ENCODE results near the gene OXNAD1. TPM values are rescaled to one million over a fixed set of nuclear protein-coding genes. Genes with fewer than 3 reads are reported as not detected.

OXNAD1 gene
- total and polyA plus RNA-seq, 2 donors = 6.1 to 31.6 TPM

DNA sequence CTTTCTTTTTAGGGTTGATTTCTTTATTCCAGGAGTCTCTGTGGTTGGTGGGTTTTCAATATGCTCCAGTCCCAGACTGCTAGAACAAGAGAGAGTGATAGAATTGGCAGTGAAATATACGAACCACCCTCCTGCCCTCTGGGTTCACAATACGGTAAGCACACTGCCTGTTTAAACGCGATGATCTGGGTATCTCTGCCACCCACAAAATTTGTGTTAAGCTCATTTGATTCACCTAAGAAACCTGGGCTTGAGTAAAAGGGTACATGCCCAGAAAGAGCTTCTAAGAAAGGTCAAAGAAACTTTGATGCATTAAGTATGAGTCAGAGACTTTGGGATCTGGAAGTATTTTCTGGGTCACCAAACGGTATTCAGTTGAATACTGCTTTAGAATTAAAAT is 29.8 kb downstream of the OXNAD1 start:
- DNase-seq (ENCODE audit: extremely low spot score) = no peak
- no peak overlapping the region for H3K27ac ChIP-seq (ENCODE audit: low read depth)
- no peaks in the 10 kb centered on the region for H3K4me1 ChIP-seq (ENCODE audit: insufficient read depth)
- 94% methylated on average over 5 of the region's 5 CpGs for WGBS
- H3K4me3 ChIP-seq (ENCODE audit: low read depth, low read length) = no peak overlapping the region
- no peaks in the 10 kb centered on the region for H3K36me3 ChIP-seq (ENCODE audit: insufficient read depth)

DNA sequence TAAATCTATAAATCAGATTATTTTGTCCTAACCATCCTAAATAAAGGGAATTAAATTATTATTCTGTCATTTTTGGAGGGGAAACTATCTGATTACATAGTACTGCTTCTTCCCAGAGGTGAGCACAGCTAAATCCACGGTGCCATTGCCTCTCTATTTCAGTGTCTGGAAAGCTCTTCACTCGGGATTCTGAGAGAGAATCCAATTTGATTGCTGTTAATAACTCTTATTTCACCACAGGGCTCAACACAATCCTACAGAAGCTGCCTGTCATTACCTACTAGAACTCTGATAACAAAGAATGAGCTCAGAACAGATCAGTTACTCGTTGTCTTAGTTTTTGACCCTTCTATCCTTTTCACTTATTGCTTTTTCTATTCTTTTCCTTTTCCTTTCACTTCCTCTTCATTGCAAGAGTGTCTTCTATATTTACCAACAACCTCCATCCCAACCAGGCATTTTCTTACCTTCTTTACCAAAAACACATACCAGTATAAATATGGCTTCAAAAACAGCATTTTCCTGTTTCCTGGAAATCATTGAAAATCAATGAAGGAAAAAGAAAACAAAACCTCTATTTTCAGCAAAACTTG is 30.4 kb downstream of the OXNAD1 start:
- DNase-seq (ENCODE audit: extremely low spot score) = no peak
- H3K4me3 ChIP-seq (ENCODE audit: low read depth, low read length) = no peak overlapping the region
- 87% methylated on average over 3 of the region's 3 CpGs for WGBS
- no peaks in the 10 kb centered on the region for H3K36me3 ChIP-seq (ENCODE audit: insufficient read depth)
- no peaks in the 10 kb centered on the region for H3K4me1 ChIP-seq (ENCODE audit: insufficient read depth)
- peak overlapping the region; percentile 23 for H3K27ac ChIP-seq (ENCODE audit: low read depth)

DNA sequence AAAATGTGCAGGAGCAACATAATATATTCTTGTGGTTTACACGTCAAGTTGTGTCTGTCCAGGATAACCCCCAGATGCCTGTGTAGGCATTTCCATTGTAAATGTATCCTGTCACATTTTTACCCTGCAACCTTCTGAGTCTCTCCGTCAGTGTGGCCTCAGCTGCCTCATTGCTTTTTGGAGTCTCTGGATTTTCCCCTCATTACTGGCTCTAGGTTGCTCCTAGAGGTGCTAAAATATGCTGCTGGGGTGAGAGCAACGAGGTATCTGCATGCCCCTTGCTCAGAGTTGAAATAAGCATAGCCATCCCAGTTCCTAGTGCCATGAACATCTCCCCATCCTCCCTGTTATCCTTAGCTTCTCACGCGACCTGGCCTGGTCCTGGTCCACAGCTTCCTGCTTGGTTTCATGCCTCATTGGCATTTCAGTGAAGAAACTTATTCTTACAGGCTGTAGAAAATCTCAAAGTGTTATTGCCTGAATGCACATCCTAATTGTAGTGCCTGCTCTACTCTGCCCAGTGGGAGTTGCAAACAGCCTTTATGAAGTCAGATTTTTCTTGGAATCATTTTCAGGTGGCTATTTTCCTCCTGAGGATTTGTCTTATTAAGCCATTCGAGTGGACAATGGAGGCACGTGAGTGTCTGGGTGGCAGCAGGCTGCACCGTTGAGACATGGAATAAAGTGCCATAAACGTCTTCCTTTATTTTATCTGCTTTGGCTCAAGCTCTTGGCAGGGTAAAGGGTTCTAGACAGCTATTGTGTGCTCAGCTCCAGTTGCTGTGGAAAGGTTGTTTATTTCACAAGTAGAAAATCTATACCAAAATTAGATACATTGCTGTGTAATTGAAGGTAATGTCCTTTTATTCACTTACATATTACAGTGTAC is 33.2 kb downstream of the OXNAD1 start:
- H3K27ac ChIP-seq (ENCODE audit: low read depth) = no peak overlapping the region
- 67% methylated on average over 9 of the region's 9 CpGs for WGBS

DNA sequence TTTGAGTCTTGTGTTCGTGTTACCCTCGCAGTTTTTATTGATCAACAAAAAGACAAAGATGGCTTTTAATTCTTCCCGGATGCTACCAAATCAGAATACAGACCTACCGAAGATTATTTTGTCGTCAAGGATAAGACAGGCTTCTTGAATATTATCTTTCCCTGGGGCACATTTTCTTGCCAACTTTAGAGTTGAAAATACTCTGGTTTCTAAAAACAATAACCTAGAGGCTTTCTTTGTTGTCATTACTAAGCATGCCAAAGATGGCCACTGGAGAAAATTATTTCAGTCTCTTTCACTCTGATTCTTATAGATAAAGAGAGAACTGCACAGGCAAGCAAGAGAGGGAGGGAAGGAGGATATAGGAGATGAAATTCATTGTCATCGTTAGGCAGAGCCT is 33.9 kb downstream of the OXNAD1 start:
- DNase-seq (ENCODE audit: extremely low spot score) = no peak
- no peaks in the 10 kb centered on the region for H3K4me1 ChIP-seq (ENCODE audit: insufficient read depth)
- H3K36me3 ChIP-seq (ENCODE audit: insufficient read depth) = no peaks in the 10 kb centered on the region
- no peak overlapping the region for H3K4me3 ChIP-seq (ENCODE audit: low read depth, low read length)
- no peak overlapping the region for H3K27ac ChIP-seq (ENCODE audit: low read depth)
- 55% methylated on average over 6 of the region's 6 CpGs for WGBS

More for the DNA sequence above, 33.2 kb downstream of the OXNAD1 start:
- Histone ChIP-seq H3K4me3 (ENCODE audit: low read depth, low read length) (no peak overlapping the region), H3K4me1 (ENCODE audit: insufficient read depth) (no peaks in the 10 kb centered on the region), H3K36me3 (ENCODE audit: insufficient read depth) (no peaks in the 10 kb centered on the region)
- no peak for DNase-seq (ENCODE audit: extremely low spot score)

DNA sequence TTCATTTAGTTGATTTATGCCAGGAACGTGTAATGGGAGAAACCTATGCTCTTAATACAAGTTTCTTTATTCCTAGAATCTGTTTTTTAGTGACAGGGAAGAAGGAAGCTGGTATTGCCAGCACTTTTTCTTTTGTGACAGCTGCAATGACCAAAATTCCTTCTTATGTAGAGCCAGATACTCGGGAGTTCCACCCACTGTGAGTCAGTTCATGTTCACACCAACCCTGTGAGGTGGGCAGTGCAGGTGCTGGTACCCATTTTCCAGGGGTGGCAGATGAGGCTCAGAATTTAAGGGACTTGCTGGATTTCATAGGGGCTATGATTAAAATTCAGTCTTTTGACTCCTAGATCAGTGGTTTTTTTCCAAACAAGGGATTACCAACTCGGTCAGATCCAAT is 34.7 kb downstream of the OXNAD1 start:
- no peaks in the 10 kb centered on the region for H3K36me3 ChIP-seq (ENCODE audit: insufficient read depth)
- no peak overlapping the region for H3K4me3 ChIP-seq (ENCODE audit: low read depth, low read length)
- H3K27ac ChIP-seq (ENCODE audit: low read depth) = no peak overlapping the region
- WGBS = 87% methylated on average over 3 of the region's 3 CpGs
- no peaks in the 10 kb centered on the region for H3K4me1 ChIP-seq (ENCODE audit: insufficient read depth)
- DNase-seq (ENCODE audit: extremely low spot score) = no peak

DNA sequence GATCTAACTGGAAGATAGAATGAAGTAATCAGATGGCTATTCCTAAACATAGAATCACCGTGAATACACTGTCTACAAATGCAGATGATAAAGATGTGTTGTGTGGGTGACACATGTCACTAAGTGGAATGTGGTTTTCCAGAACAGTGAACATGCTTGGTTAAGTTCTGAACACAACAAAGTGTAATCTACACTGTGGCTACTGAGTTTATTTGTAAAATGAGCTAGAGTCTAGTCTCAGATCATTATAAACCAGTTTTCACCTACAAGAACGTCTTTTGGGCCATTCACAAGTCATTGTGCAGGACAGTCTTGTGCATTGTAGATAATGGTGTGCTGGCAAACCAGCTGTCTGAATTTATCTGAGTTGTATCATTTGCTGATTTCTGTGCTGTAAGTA is 35.3 kb downstream of the OXNAD1 start:
- no peak overlapping the region for H3K27ac ChIP-seq (ENCODE audit: low read depth)
- WGBS = 87% methylated on average over 2 of the region's 2 CpGs
- no peaks in the 10 kb centered on the region for H3K4me1 ChIP-seq (ENCODE audit: insufficient read depth)
- no peaks in the 10 kb centered on the region for H3K36me3 ChIP-seq (ENCODE audit: insufficient read depth)
- DNase-seq (ENCODE audit: extremely low spot score) = no peak
- no peak overlapping the region for H3K4me3 ChIP-seq (ENCODE audit: low read depth, low read length)

DNA sequence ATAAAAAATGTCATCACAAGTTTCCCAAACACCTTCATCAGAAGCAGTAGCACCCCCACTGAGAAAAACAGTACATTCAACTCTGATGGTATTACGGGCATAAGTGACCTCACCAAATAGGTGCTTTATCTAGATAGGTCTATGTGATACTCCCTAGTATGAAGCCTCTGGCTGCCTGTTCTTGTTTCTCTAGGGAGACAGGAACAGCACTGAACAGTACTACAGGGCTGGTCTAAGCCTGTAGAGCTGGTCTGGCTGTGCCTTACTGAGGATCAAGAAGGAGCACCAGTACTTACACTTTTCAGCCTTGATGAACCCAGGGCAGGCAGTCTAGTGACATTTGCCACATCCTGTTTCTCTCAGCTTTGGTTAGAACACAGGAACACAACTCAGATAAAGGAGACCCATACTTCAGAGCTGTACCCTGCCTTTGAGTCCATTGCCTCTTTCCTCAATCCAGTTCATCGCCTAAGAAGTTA is 35.9 kb downstream of the OXNAD1 start:
- Histone ChIP-seq H3K27ac (ENCODE audit: low read depth) (no peak overlapping the region), H3K36me3 (ENCODE audit: insufficient read depth) (no peaks in the 10 kb centered on the region), H3K4me3 (ENCODE audit: low read depth, low read length) (no peak overlapping the region), H3K4me1 (ENCODE audit: insufficient read depth) (no peaks in the 10 kb centered on the region)
- no peak for DNase-seq (ENCODE audit: extremely low spot score)
- WGBS = 89% methylated on average over 2 of the region's 2 CpGs

DNA sequence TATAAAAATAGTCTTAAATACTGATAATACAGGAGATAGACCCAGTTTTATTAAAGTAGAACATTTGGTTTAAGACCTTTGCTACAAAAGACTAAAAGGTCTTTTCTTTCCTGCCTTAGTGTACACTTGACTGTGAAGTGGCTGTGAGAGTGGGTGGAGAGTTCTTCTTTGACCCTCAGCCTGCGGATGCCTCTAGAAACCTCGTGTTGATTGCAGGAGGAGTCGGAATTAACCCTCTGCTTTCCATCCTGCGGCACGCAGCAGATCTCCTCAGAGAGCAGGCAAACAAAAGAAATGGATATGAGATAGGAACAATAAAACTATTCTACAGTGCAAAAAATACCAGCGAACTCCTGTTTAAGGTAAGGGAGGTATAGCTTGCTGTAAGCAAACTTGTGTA is 36.5 kb downstream of the OXNAD1 start:
- 71% methylated on average over 6 of the region's 6 CpGs for WGBS
- Histone ChIP-seq H3K36me3 (ENCODE audit: insufficient read depth) (no peaks in the 10 kb centered on the region), H3K4me3 (ENCODE audit: low read depth, low read length) (no peak overlapping the region), H3K27ac (ENCODE audit: low read depth) (no peak overlapping the region), H3K4me1 (ENCODE audit: insufficient read depth) (no peaks in the 10 kb centered on the region)
- no peak for DNase-seq (ENCODE audit: extremely low spot score)

DNA sequence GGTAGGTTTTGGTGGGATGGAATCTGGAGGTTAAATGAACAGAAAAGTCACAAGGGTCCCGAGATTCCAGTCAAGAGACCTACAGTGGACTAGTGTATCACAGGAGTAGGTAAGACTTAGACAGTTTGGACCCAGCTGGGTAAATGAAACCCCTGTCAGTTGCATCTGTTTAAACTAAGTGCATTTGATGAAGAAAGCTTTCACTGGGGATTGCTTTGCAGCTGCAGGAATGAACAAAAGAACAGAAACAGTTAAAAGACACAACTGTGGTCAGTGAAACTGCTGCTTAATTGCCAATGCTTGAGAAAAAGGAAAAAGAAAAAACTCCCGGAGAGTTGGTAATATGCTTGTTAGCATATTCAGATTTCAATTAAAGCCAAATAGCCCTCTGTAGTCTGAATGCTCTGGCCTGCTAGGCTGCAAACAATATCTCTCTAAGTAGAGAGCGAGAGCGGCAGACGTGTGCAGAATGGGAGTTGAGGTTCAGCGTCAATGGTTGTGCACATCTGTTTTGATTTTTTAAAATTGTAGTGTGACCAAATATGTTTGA is 37.1 kb downstream of the OXNAD1 start:
- H3K27ac ChIP-seq (ENCODE audit: low read depth) = no peak overlapping the region
- no peak overlapping the region for H3K4me3 ChIP-seq (ENCODE audit: low read depth, low read length)
- H3K36me3 ChIP-seq (ENCODE audit: insufficient read depth) = no peaks in the 10 kb centered on the region
- no peak for DNase-seq (ENCODE audit: extremely low spot score)
- no peaks in the 10 kb centered on the region for H3K4me1 ChIP-seq (ENCODE audit: insufficient read depth)
- WGBS = 82% methylated on average over 6 of the region's 6 CpGs

DNA sequence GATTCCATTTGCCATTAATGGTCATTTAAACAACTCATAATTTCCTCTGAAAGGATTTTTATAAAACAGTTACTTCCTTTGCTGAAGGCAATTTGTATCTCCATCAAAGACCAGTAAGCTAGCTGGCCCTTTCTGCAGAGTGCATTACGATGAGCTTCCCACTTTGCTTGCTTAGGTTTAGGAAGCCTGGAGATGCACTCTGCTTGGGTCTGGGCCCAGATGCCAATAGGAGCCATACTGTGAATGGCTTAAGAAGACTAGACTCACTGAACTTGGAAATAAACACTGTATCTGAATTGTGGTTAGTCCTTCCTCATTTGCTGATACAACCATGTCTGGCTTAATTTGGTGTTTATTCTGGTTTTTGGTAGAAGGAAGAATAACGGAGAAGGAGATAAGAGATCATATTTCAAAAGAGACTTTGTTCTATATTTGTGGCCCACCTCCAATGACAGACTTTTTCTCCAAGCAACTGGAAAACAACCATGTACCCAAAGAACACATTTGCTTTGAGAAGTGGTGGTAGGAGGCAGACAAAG is 38.1 kb downstream of the OXNAD1 start:
- DNase-seq (ENCODE audit: extremely low spot score) = no peak
- 66% methylated on average over 2 of the region's 2 CpGs for WGBS
- H3K4me3 ChIP-seq (ENCODE audit: low read depth, low read length) = no peak overlapping the region
- no peaks in the 10 kb centered on the region for H3K36me3 ChIP-seq (ENCODE audit: insufficient read depth)
- no peaks in the 10 kb centered on the region for H3K4me1 ChIP-seq (ENCODE audit: insufficient read depth)
- no peak overlapping the region for H3K27ac ChIP-seq (ENCODE audit: low read depth)

DNA sequence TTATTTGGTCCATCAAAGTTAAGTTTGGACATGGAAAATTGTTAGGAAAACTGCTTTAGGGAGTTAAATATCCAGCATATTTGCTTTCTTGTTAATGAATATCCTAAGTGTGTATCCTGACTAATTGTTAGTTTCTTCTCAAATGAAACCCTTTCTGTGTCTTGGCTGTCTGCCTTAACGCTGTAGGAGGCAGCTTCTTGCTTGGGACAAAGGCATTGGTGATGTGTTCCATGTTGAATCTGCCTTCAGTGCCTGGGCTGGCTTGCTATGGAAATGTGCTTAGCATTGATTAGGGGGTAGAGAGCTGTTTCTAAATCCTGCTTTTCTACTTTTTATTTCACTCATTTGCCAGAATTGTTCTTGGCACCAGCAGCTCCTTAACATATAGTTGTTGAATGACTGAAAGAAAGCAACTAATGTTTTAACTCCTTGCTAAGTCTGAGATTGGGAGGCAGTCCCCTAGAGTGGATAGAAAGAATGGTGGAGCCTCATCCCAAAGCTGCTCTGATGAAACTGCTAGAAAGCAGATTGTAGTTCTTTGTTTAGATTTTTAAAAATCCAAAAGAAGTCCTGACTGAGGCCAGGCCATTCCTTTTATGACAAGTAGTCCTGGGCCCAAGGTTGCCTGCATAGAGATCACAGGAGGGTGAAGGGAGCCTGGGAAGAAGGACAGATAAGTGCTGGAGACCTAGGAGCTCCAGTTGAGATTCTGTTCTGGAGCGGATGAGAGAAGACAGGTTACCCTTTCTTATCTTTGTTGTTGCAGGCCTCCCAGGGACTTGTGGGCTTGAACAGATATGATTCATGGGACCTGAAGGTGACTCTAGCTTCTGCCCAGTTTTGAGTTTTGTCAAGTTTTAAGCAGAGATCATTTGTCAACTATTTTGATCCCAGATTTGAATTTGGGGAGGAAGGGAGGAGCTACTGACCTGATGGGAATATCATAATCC is 39.3 kb downstream of the OXNAD1 start:
- 98% methylated on average over 2 of the region's 2 CpGs for WGBS
- no peak for DNase-seq (ENCODE audit: extremely low spot score)
- H3K4me3 ChIP-seq (ENCODE audit: low read depth, low read length) = no peak overlapping the region
- no peaks in the 10 kb centered on the region for H3K4me1 ChIP-seq (ENCODE audit: insufficient read depth)
- no peak overlapping the region for H3K27ac ChIP-seq (ENCODE audit: low read depth)
- H3K36me3 ChIP-seq (ENCODE audit: insufficient read depth) = no peaks in the 10 kb centered on the region

DNA sequence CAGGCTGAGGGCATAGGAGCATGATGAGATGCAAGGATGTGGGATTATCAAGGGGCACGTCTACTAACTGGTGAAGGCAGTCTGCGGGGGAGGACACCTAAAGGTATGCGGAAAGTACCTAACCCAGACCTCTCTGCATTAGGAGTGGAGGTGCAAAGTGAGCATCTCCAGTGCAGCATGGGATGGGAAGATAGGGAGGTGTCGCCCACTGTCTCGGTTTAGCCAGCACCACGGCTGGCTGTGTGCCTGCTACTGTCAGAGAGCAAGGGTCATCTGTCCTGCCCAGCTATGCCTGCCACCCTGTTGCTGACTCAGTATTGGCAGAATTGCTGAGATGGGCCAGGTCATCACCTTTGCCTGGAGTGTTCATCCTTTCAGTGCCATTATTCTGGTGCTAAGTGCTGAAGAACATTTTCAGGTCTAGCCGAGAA is 40.1 kb downstream of the OXNAD1 start:
- DNase-seq (ENCODE audit: extremely low spot score) = no peak
- no peak overlapping the region for H3K27ac ChIP-seq (ENCODE audit: low read depth)
- no peaks in the 10 kb centered on the region for H3K36me3 ChIP-seq (ENCODE audit: insufficient read depth)
- H3K4me3 ChIP-seq (ENCODE audit: low read depth, low read length) = no peak overlapping the region
- WGBS = 93% methylated on average over 7 of the region's 7 CpGs
- no peaks in the 10 kb centered on the region for H3K4me1 ChIP-seq (ENCODE audit: insufficient read depth)
